GM12875 (cell line): ENCODE results near the gene DOCK3.

Source experiments
- H3K4me3 ChIP-seq: one replicate; pipeline ENCODE4 v1.5.1; 2011; ENCODE audit warnings: low read depth, low read length, control low read depth
- TF ChIP-seq, protein P1 (sequence below): IDR thresholded peaks from 2 replicates; pipeline ENCODE4 v1.5.1; 2011; ENCODE audit warnings: low read depth, mild to moderate bottlenecking, control low read depth, inconsistent platforms, low read length, moderate library complexity, borderline replicate concordance; ENCODE audit not compliant: insufficient read depth

The DOCK3 gene

DNA sequence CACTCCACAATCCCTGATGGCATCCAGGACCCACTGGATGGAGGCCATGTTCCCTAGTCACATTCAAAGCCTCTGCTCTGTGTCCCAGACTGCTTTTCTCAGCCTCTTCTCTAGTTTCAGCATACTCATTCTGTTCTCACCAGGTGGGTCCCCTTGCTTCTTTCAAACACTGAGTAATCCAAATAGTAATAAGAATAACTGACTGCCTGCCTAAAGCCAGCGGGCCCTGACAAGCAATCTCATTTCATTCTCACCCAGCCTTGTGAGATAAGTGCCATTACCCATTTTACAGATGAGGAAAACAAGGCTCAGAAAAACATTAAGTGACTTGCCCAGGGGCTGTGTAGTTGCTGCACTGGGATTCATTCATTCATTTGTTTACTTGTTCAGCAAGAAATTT lies 32.3 kb upstream of the DOCK3 start:
- H3K4me3 ChIP-seq: no peak overlapping the region
- TF ChIP-seq, protein P1, sequence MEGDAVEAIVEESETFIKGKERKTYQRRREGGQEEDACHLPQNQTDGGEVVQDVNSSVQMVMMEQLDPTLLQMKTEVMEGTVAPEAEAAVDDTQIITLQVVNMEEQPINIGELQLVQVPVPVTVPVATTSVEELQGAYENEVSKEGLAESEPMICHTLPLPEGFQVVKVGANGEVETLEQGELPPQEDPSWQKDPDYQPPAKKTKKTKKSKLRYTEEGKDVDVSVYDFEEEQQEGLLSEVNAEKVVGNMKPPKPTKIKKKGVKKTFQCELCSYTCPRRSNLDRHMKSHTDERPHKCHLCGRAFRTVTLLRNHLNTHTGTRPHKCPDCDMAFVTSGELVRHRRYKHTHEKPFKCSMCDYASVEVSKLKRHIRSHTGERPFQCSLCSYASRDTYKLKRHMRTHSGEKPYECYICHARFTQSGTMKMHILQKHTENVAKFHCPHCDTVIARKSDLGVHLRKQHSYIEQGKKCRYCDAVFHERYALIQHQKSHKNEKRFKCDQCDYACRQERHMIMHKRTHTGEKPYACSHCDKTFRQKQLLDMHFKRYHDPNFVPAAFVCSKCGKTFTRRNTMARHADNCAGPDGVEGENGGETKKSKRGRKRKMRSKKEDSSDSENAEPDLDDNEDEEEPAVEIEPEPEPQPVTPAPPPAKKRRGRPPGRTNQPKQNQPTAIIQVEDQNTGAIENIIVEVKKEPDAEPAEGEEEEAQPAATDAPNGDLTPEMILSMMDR: no peak

DNA sequence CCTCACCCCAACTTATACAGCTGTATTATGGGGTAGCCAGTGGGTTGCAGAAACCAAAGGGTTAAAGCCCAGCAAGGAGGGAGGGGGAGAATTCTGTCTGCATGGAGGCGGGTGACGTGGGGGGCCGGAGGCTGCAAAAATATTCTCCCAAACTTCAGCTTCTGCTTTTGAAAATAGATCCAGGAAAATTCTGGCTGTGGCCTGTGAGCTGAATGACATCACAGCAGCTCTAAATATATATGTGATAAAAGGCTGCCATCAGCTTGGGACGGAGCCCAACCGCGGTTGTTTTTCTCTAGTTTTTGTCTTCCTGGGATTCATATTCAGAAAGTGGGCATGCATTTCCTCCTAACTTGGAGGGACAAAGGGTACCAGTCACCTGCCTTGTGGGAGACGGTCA lies 30.2 kb upstream of the DOCK3 start:
- TF ChIP-seq, protein P1: no peak
- H3K4me3 ChIP-seq: no peak overlapping the region

DNA sequence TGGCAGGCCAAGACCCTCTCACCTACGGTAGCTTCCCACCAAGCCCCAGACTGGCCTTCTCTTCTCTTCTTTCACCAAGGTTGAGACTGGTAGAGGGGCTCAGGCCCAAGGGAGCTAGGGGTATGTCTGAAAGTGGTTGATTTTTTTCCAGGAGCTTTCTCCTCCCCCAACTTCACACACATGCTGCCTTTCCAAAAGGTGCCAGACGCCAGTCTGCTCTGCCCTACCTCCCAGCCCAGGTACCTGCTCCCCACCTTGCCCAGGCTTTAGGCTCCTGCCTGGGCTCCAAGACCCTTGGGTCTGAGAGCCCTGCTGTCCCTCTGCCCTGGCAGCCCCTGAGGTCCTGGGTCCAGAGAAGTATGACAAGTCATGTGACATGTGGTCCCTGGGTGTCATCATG lies 29.3 kb upstream of the DOCK3 start:
- no peak overlapping the region for H3K4me3 ChIP-seq
- TF ChIP-seq, protein P1: no peak

DNA sequence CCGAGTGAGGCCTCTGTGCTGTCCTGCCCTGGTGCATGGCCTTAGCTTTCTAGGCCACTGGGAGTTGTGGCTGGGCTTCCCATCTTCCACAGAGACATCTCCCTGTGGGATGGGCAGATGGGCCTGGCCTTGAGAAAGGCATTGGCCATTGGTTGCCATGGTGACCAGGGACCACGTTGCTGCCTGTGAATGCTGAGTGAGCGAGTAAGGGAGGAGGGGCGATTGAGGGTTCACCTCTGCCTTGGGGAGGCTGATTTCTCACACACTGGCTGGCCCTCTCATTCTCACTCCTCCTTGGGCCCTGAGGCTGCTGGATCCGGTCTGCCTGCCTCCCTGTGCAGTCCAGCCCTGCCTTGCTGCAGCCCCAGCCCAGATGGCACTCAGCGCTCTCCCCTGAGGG lies 26.4 kb upstream of the DOCK3 start:
- H3K4me3 ChIP-seq: no peak overlapping the region
- TF ChIP-seq, protein P1: no peak

DNA sequence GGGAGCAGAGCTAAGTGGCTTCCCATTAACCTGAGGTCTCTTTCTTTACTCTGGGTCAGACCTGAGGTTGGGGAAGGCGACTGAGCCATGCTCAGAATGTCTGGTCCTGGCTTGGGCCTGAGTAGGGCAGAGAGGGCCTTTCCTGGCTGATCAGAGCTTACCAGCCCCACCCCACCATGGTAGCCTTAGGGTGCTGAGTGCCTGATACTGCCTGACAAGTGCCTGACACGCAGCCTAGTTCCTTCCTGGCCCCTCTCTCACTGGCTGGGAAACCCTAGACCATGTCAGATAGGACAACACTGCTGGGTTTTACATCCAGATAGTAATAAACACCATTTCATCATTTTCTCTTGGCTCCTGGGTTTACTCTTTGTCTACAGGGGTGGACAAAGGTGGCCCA lies 25.8 kb upstream of the DOCK3 start:
- TF ChIP-seq, protein P1: no peak
- H3K4me3 ChIP-seq: no peak overlapping the region

DNA sequence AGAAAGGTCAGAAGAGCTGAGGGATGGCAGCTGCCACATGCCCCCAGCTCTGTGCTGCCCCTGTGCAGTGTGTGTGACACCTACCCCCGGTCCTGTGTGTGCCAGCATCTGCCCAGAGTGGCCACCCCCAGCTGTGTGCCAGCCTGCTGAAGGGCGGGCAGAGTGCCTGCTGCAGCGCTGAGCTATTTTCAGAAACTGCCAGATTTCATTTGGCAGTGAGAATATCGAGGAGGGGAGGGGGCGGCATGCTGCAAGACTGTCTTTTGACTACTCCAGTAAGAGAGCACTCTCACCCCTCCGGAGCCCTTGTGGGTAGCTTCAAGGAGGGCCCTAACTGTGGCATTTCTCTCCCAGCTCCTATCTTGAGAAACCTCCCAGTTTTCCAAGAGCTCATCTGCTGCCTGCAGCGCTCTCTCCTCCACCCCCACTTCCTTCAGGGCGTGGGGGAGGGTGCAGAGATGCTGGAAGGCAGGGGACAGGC lies 25.2 kb upstream of the DOCK3 start:
- TF ChIP-seq, protein P1: no peak
- H3K4me3 ChIP-seq: no peak overlapping the region

DNA sequence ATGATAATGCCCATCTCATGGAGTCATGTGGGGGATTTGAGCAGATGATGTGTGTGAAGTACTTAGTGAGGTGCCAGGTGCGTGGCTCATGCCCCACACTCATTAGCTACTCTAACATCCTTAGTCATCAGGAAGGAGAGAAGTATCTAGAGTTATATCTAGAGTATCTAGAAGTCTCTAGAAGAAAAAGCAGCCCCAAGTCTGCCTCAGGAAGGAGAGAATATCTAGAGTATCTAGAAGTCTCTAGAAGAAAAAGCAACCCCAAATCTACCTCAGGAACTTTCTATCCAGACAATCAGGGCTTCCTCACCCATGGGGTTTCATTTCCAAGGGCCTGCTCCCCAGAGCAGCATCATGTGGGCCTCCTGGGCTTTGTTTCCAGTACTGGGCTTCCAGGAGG lies 24.7 kb upstream of the DOCK3 start:
- no peak overlapping the region for H3K4me3 ChIP-seq
- TF ChIP-seq, protein P1: no peak
